Transverse colon (tissue), 1 donor: ENCODE results near the gene PPP1R36.

Source experiments
- EP300 ChIP-seq: sonication (generic); formaldehyde crosslinking; IDR thresholded peaks from one replicate; pipeline ENCODE4 v1.6.1; 2017; ENCODE audit warnings: antibody characterized with exemption, low read depth
- POLR2A ChIP-seq: fragments of 450-650 bp; IDR thresholded peaks from one replicate; pipeline ENCODE4 v1.6.1; 2016; ENCODE audit warnings: antibody characterized with exemption, mild to moderate bottlenecking, moderate library complexity

- TF ChIP-seq POLR2A (no peak), EP300 (no peak)
Measured at GRCh38 chr14:64598404-64598803, 48.6 kb downstream of the PPP1R36 start.
